GM19468 (cell line): ENCODE measurements around the gene DLGAP3.
"Not testable (repeated sequence)": the region's sequence is repeated elsewhere in the genome, so short reads cannot be mapped to it uniquely, and the experiment has no call there.

Source experiments
- ATAC-seq: cut with Tn5 transposase; IDR thresholded peaks from one replicate; pipeline ENCODE4 v1.9.1; 2021; ENCODE audit warnings: mild to moderate bottlenecking, moderate library complexity, moderate number of reproducible peaks; ENCODE audit not compliant: unreplicated experiment; ENCODE audit errors: extremely low read depth

The DLGAP3 gene, protein sequence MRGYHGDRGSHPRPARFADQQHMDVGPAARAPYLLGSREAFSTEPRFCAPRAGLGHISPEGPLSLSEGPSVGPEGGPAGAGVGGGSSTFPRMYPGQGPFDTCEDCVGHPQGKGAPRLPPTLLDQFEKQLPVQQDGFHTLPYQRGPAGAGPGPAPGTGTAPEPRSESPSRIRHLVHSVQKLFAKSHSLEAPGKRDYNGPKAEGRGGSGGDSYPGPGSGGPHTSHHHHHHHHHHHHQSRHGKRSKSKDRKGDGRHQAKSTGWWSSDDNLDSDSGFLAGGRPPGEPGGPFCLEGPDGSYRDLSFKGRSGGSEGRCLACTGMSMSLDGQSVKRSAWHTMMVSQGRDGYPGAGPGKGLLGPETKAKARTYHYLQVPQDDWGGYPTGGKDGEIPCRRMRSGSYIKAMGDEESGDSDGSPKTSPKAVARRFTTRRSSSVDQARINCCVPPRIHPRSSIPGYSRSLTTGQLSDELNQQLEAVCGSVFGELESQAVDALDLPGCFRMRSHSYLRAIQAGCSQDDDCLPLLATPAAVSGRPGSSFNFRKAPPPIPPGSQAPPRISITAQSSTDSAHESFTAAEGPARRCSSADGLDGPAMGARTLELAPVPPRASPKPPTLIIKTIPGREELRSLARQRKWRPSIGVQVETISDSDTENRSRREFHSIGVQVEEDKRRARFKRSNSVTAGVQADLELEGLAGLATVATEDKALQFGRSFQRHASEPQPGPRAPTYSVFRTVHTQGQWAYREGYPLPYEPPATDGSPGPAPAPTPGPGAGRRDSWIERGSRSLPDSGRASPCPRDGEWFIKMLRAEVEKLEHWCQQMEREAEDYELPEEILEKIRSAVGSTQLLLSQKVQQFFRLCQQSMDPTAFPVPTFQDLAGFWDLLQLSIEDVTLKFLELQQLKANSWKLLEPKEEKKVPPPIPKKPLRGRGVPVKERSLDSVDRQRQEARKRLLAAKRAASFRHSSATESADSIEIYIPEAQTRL

DNA sequence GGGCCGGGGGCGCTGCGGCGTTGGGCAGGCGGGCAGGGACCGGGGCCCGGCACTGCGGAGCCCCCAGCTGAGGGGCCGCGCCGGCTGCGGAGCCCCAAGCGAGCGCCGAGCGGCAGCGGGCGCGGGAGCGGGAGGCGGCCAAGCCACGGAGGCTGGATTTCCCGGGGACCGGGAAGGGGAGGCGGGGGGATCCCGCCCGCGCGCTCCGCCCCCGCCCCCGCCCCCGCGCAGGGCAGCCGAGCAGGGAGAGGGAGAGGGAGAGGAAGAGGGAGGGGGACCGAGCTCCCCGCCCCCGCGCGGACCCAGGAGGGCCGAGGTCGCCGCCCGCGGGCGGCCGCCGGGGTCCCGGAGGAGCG lies at the start of gene DLGAP3:
Gene DLGAP3, minus strand, starts transcription at position 154 of the 356 bp plus-strand sequence. CDS start 24,267 bp downstream, outside the sequence.
- no peak for ATAC-seq

DNA sequence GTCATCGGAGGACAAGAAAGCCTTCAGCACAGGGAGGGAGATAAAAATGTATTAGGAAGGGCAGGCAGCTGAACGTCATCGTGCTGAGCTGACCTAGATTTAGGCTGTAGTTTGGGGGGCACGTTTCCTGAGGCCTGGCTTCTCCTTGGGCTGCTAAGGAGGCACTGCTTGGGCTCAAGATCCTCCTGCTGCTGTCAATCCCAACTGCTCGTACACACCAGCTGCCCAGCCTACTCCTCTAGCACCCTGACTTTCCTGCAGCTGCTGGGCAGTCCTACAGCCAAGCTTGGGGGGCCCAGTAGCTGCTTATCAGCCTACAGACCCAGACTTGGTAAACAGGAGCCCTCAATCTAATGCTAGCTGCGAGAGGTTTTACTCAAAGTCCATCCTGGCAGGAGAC lies 49.5 kb upstream of the DLGAP3 start:
- ATAC-seq, result no peak

DNA sequence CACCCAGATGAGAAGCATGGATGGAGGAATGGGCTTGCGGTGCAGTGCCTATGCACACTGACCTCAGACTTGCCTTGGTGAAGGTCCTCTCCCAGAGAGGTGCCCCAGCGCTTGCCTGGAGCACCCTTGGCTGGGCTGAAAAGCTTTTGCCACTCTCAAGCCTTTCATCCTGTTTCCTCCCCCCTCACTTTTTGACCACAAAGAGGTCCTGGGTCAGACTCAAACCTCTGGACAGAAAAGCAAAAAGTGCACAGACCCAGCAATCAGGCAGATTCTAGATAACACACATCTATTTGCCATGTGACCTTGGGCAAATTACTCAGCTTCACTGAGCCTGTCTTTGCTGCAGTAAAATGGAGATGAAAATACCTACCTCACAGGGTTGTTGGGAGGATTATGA lies 48.4 kb upstream of the DLGAP3 start:
- no peak for ATAC-seq

DNA sequence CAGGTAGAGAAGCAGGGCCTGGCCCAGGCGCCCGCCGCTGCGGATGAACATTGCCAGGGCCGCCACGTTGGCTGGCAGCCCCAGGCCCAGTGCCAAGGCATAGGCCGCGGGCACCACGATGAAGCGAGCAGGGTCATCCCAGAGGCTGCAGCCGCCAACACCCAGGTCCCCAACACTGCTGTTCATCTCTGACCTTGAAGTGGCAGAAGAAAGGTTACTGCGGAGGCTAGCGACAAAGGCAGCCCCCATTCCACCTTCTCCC lies 47.7 kb upstream of the DLGAP3 start:
- no peak for ATAC-seq

DNA sequence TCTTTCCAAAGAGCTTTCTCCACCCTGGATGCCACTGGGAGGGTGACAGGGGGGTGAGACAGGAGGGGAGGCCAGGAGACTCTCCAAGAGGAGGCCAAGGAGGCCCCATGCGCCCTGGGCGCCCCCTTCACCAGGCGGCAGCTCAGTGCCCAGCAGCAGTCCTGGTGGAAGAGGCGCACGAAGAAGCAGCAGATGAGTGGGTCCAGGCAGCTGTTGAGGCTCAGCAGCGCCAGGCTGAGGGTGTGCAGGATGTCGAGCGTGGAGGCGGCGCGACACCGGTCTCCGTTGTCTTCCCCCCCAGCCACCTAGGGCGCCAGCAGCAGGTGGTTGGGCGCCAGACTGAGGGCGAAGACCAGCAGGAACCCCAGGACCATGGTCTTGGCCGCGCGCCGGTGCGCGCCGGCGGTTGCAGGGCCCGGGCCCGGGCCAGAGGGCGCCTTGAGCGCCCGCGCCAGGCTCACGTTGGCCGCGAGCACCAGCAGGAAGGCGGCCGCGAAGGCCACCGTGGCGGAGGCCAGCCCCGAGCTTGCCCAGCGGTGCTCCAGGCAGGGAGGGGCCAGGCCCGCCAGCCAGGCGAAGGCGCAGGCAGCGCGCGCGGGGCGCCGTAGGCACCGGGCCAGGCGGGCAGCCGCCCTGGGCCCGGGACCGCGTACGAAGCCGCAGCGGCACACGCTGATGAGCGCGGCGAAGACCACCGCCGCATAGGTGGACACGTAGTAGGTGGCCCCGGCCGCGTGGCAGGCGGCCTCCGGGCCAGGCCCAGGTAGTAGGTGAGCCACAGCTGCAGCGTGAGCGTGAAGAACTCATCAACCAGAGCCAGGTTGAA lies 47.1 kb upstream of the DLGAP3 start:
- no peak for ATAC-seq

DNA sequence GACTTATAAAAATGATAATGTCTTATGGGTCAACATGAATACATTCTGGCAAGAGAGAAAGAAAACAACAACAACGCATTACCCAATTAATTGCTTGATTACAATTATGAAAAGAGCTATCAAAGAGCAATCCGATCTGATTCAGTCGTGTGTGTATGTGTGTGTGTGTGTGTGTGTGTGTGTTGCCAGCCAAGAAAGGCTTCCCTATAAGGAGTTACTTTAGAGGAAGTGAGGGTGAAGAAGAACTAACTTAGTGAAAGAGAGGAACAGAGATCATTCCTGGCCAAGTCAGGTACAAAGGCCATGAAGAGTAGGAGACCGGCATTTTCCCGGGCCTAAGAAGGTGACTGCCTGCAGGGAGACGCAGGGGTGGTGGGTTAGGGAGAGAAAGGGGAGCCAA lies 46.3 kb upstream of the DLGAP3 start:
- ATAC-seq, result no peak

DNA sequence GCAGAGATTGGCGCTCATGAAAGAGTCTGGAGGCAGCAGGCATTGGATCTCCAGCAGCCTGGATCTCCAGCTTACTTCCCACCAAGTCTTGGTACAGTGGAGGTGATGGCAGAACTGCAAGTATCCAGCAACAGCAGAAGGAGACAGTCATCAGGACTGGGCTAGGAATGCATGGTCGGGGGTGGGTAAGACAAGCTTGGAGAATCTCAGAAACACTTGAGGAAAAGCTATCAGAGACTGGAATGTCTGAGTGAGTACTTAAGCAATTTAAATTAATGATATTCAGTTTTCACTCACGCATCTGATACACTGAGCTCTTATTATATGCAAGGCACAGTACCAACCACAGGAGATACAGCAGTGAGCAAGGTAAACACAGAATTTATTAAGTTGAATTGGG lies 45.9 kb upstream of the DLGAP3 start:
- ATAC-seq, result no peak

DNA sequence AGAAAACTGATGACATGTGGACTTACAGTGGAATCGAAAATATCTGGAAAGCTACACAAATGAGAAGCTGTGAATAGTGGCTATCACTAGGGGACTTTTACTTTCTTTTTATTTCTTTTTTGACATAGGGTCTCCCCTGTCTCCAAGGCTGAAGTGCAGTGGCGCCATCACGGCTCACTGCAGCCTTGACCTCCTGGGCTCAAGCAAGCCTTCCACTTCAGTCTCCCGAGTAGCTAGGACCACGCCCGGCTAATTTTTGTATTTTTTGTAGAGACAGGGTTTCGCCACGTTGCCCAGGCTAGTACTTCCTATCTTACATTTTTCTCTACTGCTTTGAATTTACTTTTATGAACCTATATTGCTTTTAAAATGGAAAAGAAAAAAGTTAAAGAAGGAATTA lies 45.2 kb upstream of the DLGAP3 start:
- no peak for ATAC-seq

DNA sequence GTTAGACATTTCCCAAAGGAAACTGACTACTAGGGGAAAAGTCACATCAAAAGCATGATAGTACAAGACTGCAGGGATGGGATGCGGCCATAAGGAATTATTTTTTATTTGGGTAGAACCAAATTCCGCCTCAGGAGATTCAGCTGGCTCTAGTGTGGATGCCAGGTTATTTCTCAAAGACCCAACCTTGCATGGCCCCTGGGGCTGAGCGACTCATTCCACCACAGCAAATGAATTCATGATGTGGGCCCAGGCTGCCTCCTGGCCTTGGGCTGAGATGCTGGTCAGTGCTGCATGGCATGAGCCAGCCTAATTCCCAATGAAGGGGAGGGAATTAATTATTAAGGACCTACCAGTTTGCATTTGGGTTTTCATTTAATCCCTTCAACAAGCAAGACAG lies 43.9 kb upstream of the DLGAP3 start:
- no peak for ATAC-seq

DNA sequence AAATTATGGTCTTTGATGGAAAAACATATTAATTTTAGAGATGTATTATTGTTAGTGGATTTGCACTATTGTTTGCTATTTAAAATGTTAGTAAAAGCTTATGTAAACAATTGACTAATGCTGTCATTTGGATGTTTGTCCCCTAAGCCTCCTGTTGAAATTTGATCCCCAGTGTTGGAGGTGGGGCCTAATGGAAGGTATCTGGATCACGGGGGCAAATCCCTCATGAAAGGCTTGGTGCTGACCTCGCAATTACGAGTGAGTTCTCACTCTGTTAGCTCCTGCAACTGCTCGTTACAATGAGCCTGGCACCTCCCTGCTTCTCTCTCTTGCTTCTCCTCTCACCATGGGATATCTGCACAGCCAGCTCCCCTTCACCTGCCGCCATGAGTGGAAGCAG lies 41.4 kb upstream of the DLGAP3 start:
- ATAC-seq, result no peak

DNA sequence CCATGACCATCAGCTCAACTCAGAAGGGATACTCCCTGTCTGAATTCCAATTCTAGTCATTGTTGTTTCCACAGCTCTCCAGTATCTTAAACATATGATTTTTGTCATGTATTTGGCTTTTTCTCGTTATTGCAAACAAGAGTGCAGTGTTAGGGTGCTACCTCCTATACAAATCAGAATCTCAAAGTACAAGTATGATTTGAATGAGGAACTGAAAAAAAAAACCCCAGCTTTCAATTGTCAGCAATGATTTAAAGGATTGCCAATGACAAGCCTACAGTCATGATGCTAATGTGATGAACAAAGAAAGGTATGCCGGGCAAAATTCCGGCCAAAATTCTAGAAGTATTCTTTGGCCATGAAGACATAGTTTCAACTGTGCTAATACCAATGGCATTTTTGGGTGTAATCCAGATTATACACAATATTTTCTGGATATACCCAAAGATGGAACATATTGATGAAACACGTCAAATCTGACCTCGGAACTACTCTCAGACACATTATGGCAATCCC lies 40.8 kb upstream of the DLGAP3 start:
- ATAC-seq, result no peak

DNA sequence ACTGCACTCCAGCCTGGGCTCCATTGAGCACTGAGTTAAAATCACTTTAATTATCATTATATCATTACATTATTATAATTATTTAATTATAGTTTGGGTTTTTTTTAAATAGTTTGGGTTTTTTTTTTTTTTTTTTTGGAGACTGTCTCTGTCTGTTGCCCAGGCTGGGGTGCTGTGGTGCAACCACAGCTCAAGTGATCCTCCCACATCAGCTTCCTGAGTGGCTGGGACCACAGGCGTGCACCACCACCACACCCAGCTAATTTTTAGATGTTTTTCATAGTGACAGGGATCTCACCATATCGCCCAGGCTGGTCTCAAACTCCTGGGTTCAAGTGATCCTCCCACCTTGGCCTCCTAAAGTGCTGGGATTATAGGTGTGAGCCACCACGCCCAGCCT lies 38.8 kb upstream of the DLGAP3 start:
- ATAC-seq, result not testable (repeated sequence)

DNA sequence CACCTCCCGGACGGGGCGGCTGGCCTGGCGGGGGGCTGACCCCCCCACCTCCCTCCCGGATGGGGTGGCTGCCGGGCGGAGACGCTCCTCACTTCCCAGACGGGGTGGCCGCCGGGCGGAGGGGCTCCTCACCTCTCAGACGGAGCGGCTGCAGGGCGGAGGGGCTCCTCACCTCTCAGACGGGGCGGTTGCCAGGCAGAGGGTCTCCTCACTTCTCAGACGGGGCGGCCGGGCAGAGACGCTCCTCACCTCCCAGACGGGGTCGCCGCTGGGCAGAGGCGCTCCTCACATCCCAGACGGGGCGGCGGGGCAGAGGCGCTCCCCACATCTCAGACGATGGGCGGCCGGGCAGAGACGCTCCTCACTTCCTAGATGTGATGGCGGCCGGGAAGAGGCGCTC lies 38.2 kb upstream of the DLGAP3 start:
- ATAC-seq, result not testable (repeated sequence)

DNA sequence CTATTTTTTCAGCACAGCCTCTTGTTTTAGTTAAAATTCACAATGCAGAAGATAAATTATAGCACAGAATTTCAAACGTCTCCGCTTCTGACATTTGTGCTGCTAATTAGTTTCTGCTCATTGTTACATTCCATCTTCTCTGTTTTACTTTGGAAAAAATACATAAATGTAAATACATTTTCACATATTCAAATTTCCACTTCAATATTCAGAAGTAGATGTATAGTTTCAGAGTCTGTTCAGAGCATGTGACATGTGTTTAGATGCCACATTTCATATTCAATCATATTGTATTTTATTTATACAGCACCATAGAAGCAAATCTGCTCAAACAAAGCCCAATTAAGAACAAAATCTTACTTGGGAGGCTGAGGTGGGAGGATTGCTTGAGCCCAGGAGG lies 36.1 kb upstream of the DLGAP3 start:
- no peak for ATAC-seq

DNA sequence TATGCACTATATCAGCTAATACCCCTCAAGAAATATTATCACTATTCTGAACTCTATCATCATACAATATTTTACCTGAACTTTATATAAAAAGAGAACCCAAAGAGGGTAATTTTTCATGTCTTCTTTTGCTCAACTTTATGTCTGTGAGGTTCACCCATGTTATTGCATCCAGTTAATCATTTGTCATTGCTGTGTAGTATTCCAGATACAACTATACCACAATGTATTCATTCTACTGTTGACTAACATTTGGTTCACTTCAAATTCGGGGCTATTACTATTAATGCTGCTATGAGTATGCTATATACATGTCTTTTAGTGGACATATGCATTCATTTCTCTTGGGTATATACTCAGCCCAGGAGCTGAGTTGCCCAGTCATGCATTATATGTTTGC lies 21.0 kb upstream of the DLGAP3 start:
- ATAC-seq, result no peak

DNA sequence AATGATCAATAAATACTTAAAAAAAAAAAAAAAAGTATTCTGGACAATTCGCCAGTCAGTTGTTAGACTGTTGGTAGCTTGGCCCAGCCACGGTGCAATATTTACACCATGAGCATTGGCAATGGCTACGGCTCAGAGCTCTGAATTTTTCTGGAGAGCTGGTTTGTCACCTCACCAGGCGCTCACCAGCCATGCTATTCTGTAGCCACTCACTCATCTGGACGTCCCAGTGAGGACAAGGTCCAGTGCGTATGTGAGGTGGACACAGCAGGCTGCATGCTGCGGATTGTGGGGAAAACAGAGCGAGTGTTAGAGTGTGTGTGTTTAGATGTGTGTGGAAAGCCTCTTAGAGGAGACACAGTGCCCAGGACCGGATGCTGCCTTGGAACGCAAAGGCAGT lies 19.3 kb upstream of the DLGAP3 start:
- ATAC-seq, result not testable (repeated sequence)

DNA sequence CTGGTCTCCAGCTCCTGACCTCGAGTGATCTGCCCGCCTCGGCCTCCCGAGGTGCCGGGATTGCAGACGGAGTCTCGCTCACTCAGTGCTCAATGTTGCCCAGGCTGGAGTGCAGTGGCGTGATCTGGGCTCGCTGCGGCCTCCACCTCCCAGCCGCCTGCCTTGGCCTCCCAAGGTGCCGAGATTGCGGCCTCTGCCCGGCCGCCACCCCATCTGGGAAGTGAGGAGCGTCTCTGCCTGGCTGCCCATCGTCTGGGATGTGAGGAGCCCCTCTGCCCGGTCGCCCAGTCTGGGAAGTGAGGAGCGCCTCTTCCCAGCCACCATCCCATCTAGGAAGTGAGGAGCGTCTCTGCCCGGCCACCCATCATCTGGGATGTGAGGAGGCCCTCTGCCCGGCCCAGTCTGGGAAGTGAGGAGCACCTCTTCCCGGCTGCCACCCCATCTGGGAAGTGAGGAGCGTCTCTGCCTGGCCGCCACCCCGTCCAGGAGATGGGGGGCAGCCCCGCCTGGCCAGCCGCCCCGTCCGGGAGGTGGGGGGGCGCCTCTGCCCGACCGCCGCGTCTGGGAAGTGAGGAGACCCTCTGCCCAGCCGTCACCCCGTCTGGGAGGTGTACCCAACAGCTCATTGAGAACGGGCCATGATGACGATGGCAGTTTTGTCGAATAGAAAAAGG lies 18.3 kb upstream of the DLGAP3 start:
- not testable (repeated sequence) for ATAC-seq

DNA sequence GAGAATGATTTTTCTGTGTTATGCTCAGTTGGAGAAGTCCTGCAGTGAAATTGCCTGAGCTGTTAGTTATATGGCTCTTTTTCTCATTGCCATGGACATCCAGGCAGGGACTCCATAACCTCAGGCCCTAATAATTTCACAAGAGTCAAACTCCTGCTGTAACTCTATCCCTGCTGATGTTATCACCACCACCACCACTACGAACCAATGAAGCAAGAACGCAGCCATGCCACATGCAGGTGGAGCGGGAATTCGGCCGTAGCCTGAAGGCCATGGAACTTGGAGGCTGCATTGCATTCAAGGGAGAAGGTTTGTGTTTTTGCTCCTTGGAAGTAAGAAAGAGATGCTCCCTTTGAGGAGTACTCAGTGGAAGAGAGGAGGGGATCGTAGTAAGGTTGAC lies 16.8 kb upstream of the DLGAP3 start:
- ATAC-seq, result no peak

DNA sequence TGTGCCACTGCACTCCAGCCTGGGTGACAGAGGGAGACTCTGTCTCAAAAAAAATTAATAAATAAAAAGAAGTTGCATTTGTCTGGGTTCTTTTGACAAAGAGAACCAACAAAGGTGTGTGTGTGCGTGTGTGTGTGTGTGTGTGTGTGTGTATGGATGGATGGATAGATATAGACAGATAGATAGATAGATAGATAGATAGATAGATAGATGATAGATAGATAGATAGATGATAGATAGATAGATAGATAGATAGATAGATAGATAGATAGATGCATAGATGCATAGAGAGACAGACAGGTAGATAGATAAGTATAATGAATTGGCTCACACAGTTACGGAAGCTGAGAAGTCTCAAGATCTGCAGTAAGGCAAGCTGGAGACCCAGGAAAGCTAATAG lies 12.3 kb upstream of the DLGAP3 start:
- ATAC-seq, result not testable (repeated sequence)

DNA sequence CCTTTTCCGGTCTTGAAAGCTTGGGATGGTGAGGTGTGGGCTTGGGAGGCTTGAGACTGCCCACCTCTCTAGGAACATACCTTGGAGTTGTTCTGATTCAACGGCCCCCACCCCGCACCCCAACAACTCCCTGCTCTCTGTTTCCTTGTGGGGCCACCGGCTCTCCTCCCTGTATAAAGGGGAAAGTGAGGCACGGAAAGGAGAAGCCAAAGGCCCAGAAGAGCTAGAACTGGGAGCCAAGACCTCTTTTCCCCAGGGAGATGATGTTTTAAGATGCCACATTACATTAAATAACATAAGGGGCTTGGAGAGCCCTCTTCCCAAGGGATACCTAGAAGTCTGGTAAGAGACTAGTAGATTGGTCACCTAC lies 1.2 kb upstream of the DLGAP3 start:
- ATAC-seq, result no peak
